ENCODE measurements around the gene OGFOD3. TPM values are rescaled to one million over a fixed set of nuclear protein-coding genes. Genes with fewer than 3 reads are reported as not detected.

The OGFOD3 gene
- total RNA-seq, 1 experiment from 2014 or later = 53.6 TPM

- intact Hi-C loops (cut with micrococcal nuclease) = no loop called here
- Histone ChIP-seq H3K4me1 (ENCODE audit: control insufficient read depth in 1 of 2, insufficient read depth in 2 of 2, low read length in 2 of 2) (peaks cover 14 to 17% of the 10 kb centered on the region in 2 experiments), H3K9me3 (ENCODE audit: control insufficient read depth in 1 of 2, insufficient read depth in 1 of 2, low read depth in 1 of 2, low read length in 2 of 2) (no peaks in the 10 kb centered on the region), H3K4me2 (ENCODE audit: low read length) (no peak overlapping the region), H3K4me3 (replicated peaks in 1 of 2; ENCODE audit: low read depth in 1 of 2, low read length in 2 of 2) (no peak overlapping the region), H3K36me3 (ENCODE audit: control insufficient read depth in 1 of 2, insufficient read depth in 2 of 2, low read length in 2 of 2) (peaks cover 9 to 10% of the 10 kb centered on the region in 2 experiments; a peak in 2 of 4 replicates), H3K79me2 (ENCODE audit: insufficient read depth, low read length) (no peaks in the 10 kb centered on the region), H3K27ac (ENCODE audit: low read depth, low read length) (no peak overlapping the region), H3K9me2 (ENCODE audit: insufficient read depth) (no peaks in the 10 kb centered on the region), H4K20me1 (ENCODE audit: insufficient read depth) (no peaks in the 10 kb centered on the region), H3K27me3 (ENCODE audit: insufficient read depth, low read length) (no peaks in the 10 kb centered on the region), H2AFZ (ENCODE audit: low read depth, low read length, poor library complexity, severe bottlenecking) (no peak overlapping the region), H3K9ac (ENCODE audit: low read length) (no peak overlapping the region)
- ATAC-seq (no peak), DNase-seq (ENCODE audit: low read depth, low spot score) (no peak)
- no TSS peak for BruUV-seq (replicated peaks)
- POLR2A ChIA-PET = interaction anchor here (0.6 kb wide), 1 partner anchor 10 kb away, joined by 3 read pairs; no protein-coding TSS in a partner anchor
- RAD21 ChIA-PET (ENCODE audit: low non-redundant PET in 1 of 2, low total read pairs in 2 of 2, uncharacterized antibody in 2 of 2, unreplicated experiment in 2 of 2) = no interaction called here
- CTCF ChIA-PET = no interaction called here
- TF ChIP-seq ZFX (IDR thresholded peaks at IDR 0.05) (no peak), REST (IDR thresholded peaks at IDR 0.05; ENCODE audit: low read depth) (no peak), ZNF274 (IDR thresholded peaks at IDR 0.05; ENCODE audit: low read depth, low read length) (no peak), EZH2 (IDR thresholded peaks at IDR 0.05) (no peak), CBX3 (IDR thresholded peaks at IDR 0.05; ENCODE audit: low read depth) (no peak), POLR2A (IDR thresholded peaks at IDR 0.05; ENCODE audit: borderline replicate concordance, extremely low read depth, insufficient read depth, insufficient read length) (no peak), SP1 (IDR thresholded peaks at IDR 0.05; ENCODE audit: low read depth) (no peak), EGR1 (IDR thresholded peaks at IDR 0.05; ENCODE audit: low read depth) (no peak), CTCF (IDR thresholded peaks at IDR 0.05 in 2 of 3, conservative IDR thresholded peaks at IDR 0.05 in 1 of 3; ENCODE audit: borderline replicate concordance in 1 of 3, insufficient read depth in 1 of 3, low read depth in 2 of 3, low read length in 2 of 3) (no peak), FOSL1 (IDR thresholded peaks at IDR 0.05; ENCODE audit: low read depth) (no peak), RAD21 (IDR thresholded peaks at IDR 0.05; ENCODE audit: low read depth) (no peak)
Measured at GRCh38 chr17:82405051-82405450, 13.3 kb downstream of the OGFOD3 start.

All from HCT116 (cell line).